HCT116 (cell line): Measurements from ENCODE around the gene CALM3. TPM values are rescaled to one million over a fixed set of nuclear protein-coding genes. Genes with fewer than 3 reads are reported as not detected.
A peak's percentile ranks its signal among the peaks of the same experiment; 100 is the strongest.

Source experiments
- ATAC-seq: fragments of 200-7000 bp; cut with Tn5 transposase; 2 replicates; pipeline ENCODE4 v1.9.1; 2020; ENCODE audit warnings: mild to moderate bottlenecking, moderate library complexity
- BruUV-seq: library from RNA; stranded (reverse); fragments of 400-500 nt; replicated peaks from 2 replicates; lab custom pipeline; 2021; lab: Mats Ljungman, UMichigan
- CTCF ChIA-PET: fragments of 300-600 bp; sonication (Branson Sonifier 250); formaldehyde crosslinking; loops from one replicate; lab custom pipeline; 2021; ENCODE audit warnings: antibody characterized with exemption; lab: Charles Lee
- POLR2A ChIA-PET: fragments of 300-600, 350-600 bp; sonication (Branson Sonifier 250); formaldehyde crosslinking; loops from one replicate; lab custom pipeline; 2021; ENCODE audit warnings: antibody characterized with exemption; lab: Charles Lee
- RAD21 ChIA-PET, 2 experiments: fragments of 300-600 bp; sonication (Branson Sonifier 250); formaldehyde crosslinking; loops; one replicate each; lab custom pipeline; 2023; ENCODE audit warnings: low total read pairs in 2 of 2; ENCODE audit not compliant: uncharacterized antibody in 2 of 2, unreplicated experiment in 2 of 2, low non-redundant PET in 1 of 2; lab: Charles Lee
- DNase-seq: peaks from one replicate; pipeline ENCODE4 v3.0.0-alpha.2; 2010; ENCODE audit warnings: low read depth, low spot score
- H2AFZ ChIP-seq: fragments of 200-600 bp; shearing (Covaris generic), sonication (generic); 2 replicates; pipeline ENCODE4 v1.6.1; 2017; ENCODE audit warnings: low read depth, mixed run types, mixed read lengths, antibody characterized with exemption, low read length; ENCODE audit not compliant: poor library complexity, severe bottlenecking
- H3K27ac ChIP-seq: 2 replicates; pipeline ENCODE4 v1.5.1; 2012; ENCODE audit warnings: low read depth, low read length
- H3K27me3 ChIP-seq: fragments of 200-600 bp; sonication (generic); 2 replicates; pipeline ENCODE4 v1.6.1; 2016; ENCODE audit warnings: mixed run types, low read length, mixed read lengths; ENCODE audit not compliant: insufficient read depth
- H3K36me3 ChIP-seq, 2 experiments: fragments of 200-500 bp in 1 of 2; fragments of 200-600 bp in 1 of 2; sonication (Bioruptor generic) in 1 of 2; sonication (generic) in 1 of 2; 2 replicates each; pipeline versions ENCODE4 v1.5.1 to v1.6.1; 2014 to 2016; ENCODE audit warnings: low read length in 2 of 2, inconsistent platforms in 1 of 2, mixed read lengths in 1 of 2, mixed run types in 1 of 2; ENCODE audit not compliant: insufficient read depth in 2 of 2, control insufficient read depth in 1 of 2
- H3K4me1 ChIP-seq, 2 experiments: fragments of 200-600 bp in 1 of 2; sonication (generic) in 1 of 2; 2 replicates each; pipeline versions ENCODE4 v1.5.1 to v1.6.1; 2012 to 2017; ENCODE audit warnings: low read length in 2 of 2, inconsistent platforms in 1 of 2, mild to moderate bottlenecking in 1 of 2, mixed read lengths in 1 of 2, mixed run types in 1 of 2, moderate library complexity in 1 of 2; ENCODE audit not compliant: insufficient read depth in 2 of 2, control insufficient read depth in 1 of 2
- H3K4me2 ChIP-seq: fragments of 200-600 bp; sonication (generic); 2 replicates; pipeline ENCODE4 v1.6.1; 2017; ENCODE audit warnings: mixed run types, low read length, mixed read lengths
- H3K4me3 ChIP-seq, 2 experiments: fragments of 200-600 bp in 1 of 2; sonication (generic) in 1 of 2; replicated peaks in 1 of 2; 2 replicates each; pipeline ENCODE4 v1.5.1; 2011 to 2016; ENCODE audit warnings: low read length in 2 of 2, control low read depth in 1 of 2, low read depth in 1 of 2, mild to moderate bottlenecking in 1 of 2, mixed read lengths in 1 of 2, mixed run types in 1 of 2
- H3K79me2 ChIP-seq: fragments of 200-600 bp; sonication (generic); 2 replicates; pipeline ENCODE4 v1.6.1; 2017; ENCODE audit warnings: mild to moderate bottlenecking, mixed run types, low read length, moderate library complexity, mixed read lengths; ENCODE audit not compliant: insufficient read depth
- H3K9ac ChIP-seq: fragments of 200-600 bp; sonication (generic); 2 replicates; pipeline ENCODE4 v1.6.1; 2016; ENCODE audit warnings: low read length, mixed read lengths
- H3K9me2 ChIP-seq: fragments of 200-600 bp; sonication (generic), shearing (Covaris generic); 2 replicates; pipeline ENCODE4 v1.6.1; 2017; ENCODE audit warnings: mixed run types, mild to moderate bottlenecking, moderate library complexity; ENCODE audit not compliant: insufficient read depth
- H3K9me3 ChIP-seq, 2 experiments: fragments of 200-500 bp in 1 of 2; fragments of 200-600 bp in 1 of 2; sonication (Bioruptor generic) in 1 of 2; sonication (generic) in 1 of 2; 2 replicates each; pipeline ENCODE4 v1.6.1; 2014 to 2017; ENCODE audit warnings: low read length in 2 of 2, mixed read lengths in 2 of 2, inconsistent platforms in 1 of 2, low read depth in 1 of 2, mild to moderate bottlenecking in 1 of 2, mixed run types in 1 of 2, moderate library complexity in 1 of 2; ENCODE audit not compliant: control insufficient read depth in 1 of 2, insufficient read depth in 1 of 2
- H4K20me1 ChIP-seq: fragments of 200-600 bp; sonication (generic), shearing (Covaris generic); 2 replicates; pipeline ENCODE4 v1.6.1; 2017; ENCODE audit warnings: mixed run types, mild to moderate bottlenecking, moderate library complexity; ENCODE audit not compliant: insufficient read depth
- EGR1 ChIP-seq: IDR thresholded peaks from 2 replicates; pipeline ENCODE4 v1.6.1; 2012; ENCODE audit warnings: low read depth
- ELF1 ChIP-seq: IDR thresholded peaks from 2 replicates; pipeline ENCODE4 v1.6.1; 2012; ENCODE audit warnings: low read depth, borderline replicate concordance
- FOSL1 ChIP-seq: IDR thresholded peaks from 2 replicates; pipeline ENCODE4 v1.6.1; 2012; ENCODE audit warnings: low read depth
- JUND ChIP-seq: IDR thresholded peaks from 2 replicates; pipeline ENCODE4 v1.6.1; 2012
- POLR2A ChIP-seq: IDR thresholded peaks from 2 replicates; pipeline ENCODE4 v1.7.0; 2011; ENCODE audit warnings: borderline replicate concordance; ENCODE audit not compliant: insufficient read depth, insufficient read length; ENCODE audit errors: extremely low read depth
- RAD21 ChIP-seq: IDR thresholded peaks from 2 replicates; pipeline ENCODE4 v1.6.1; 2012; ENCODE audit warnings: low read depth, mild to moderate bottlenecking
- SIN3A ChIP-seq: IDR thresholded peaks from 2 replicates; pipeline ENCODE4 v1.6.1; 2012; ENCODE audit warnings: low read depth
- SRF ChIP-seq: IDR thresholded peaks from 2 replicates; pipeline ENCODE4 v1.6.1; 2012; ENCODE audit warnings: low read depth
- TCF7L2 ChIP-seq: IDR thresholded peaks from 2 replicates; pipeline ENCODE4 v1.7.0; 2011; ENCODE audit warnings: borderline replicate concordance, inconsistent platforms; ENCODE audit not compliant: insufficient read depth, insufficient read length; ENCODE audit errors: extremely low read depth
- ZFX ChIP-seq: fragments of 450-650 bp; IDR thresholded peaks from 2 replicates; pipeline ENCODE4 v1.6.1; 2017
- ZNF274 ChIP-seq: fragments of 200-500 bp; sonication (Bioruptor generic); IDR thresholded peaks from 2 replicates; pipeline ENCODE4 v1.6.1; 2014; ENCODE audit warnings: mild to moderate bottlenecking, low read depth, low read length, inconsistent platforms
- intact Hi-C: fragments of 100-400 bp; cut with micrococcal nuclease; formaldehyde crosslinking; loops from 2 replicates; pipeline ENCODE4 v1.10.0; 2022
- total RNA-seq: library from RNA; stranded (reverse); gene quantifications from one replicate; pipeline ENCODE4 v1.2.1, GENCODE V29; 2021; ENCODE audit not compliant: unreplicated experiment
- TF ChIP-seq, protein P1 (sequence below): IDR thresholded peaks from 2 replicates; pipeline ENCODE4 v1.6.1; 2012
- TF ChIP-seq, protein P2 (sequence below), 3 experiments: fragments of 200-600 bp in 1 of 3; sonication (generic) in 1 of 3; IDR thresholded peaks in 2 of 3; conservative IDR thresholded peaks in 1 of 3; 2 replicates each; pipeline ENCODE4 v1.5.1; 2012 to 2017; ENCODE audit warnings: low read depth in 2 of 3, low read length in 2 of 3, antibody characterized with exemption in 1 of 3, borderline replicate concordance in 1 of 3, control low read depth in 1 of 3, mild to moderate bottlenecking in 1 of 3, mixed read lengths in 1 of 3, mixed run types in 1 of 3, moderate library complexity in 1 of 3; ENCODE audit not compliant: insufficient read depth in 1 of 3

CALM3 gene
- total RNA-seq, 1 experiment from 2014 or later: 335 TPM

DNA sequence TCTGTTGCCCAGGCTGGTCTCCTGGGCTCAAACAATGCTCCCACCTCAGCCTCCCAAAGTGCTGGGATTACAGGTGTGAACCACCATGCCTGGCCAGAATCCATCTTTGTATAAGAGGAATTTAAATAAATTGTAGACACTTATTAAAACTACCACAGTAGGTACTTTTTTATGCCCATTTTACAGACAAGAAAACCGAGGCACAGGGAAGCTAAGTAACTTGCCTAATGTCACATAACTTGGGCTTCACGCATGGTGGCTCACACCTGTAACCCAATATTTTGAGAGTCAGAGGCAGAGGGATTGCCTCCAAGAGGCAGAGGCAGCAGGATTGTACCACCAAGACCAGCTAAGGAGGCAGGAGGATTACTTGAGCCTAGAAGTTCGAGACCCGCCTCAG is 22.7 kb upstream of the CALM3 start:
- DNase-seq: no peak
- intact Hi-C loops: no loop called here
- Histone ChIP-seq H3K9me2 (no peaks in the 10 kb centered on the region), H3K4me1 (peaks cover 7 to 12% of the 10 kb centered on the region in 2 experiments), H3K4me2 (no peak overlapping the region), H2AFZ (no peak overlapping the region), H3K4me3 (no peak overlapping the region), H3K79me2 (no peaks in the 10 kb centered on the region), H3K9ac (no peak overlapping the region), H3K9me3 (no peaks in the 10 kb centered on the region), H3K36me3 (no peaks in the 10 kb centered on the region), H4K20me1 (no peaks in the 10 kb centered on the region), H3K27ac (no peak overlapping the region), H3K27me3 (no peaks in the 10 kb centered on the region)
- RAD21 ChIA-PET: no interaction called here
- CTCF ChIA-PET: interaction anchor here (1.7 kb wide), 1 partner anchor 22 kb away, joined by 6 read pairs; the partner anchor contains the start of gene CALM3
- no peak for ATAC-seq
- POLR2A ChIA-PET: no interaction called here
- BruUV-seq: no TSS peak
- TF ChIP-seq SRF (no peak), JUND (no peak), ZNF274 (no peak), TCF7L2 (no peak), ELF1 (no peak), FOSL1 (no peak), SIN3A (no peak), RAD21 (no peak), EGR1 (no peak), POLR2A (no peak)
- TF ChIP-seq, protein P1, sequence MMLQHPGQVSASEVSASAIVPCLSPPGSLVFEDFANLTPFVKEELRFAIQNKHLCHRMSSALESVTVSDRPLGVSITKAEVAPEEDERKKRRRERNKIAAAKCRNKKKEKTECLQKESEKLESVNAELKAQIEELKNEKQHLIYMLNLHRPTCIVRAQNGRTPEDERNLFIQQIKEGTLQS: no peak

DNA sequence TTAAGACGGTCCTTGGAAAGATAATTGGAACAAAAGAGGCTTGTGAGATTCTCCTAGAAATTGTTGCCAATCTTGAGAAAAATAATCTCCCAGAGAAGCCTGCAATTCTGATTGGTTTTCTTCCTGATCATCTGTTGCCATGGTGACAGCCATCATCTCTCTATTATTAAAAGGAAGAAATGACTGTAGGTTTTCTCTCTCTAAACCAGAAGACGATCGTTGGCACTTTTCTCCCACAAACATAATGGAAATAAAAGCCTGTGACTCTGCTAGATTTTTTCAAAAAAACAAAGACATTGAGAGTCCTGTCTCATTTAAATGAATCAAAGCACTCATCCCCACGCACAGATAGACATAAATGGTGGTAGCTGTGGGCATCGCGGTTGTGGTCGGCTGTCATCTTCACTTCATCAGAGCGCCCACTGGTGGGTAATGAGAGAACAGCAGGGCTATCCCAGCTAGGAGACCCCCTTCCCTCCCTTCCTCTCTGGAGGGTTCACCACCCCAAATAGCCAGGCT is 21.7 kb upstream of the CALM3 start:
- Histone ChIP-seq H3K9me2 (no peaks in the 10 kb centered on the region), H3K79me2 (no peaks in the 10 kb centered on the region), H4K20me1 (no peaks in the 10 kb centered on the region), H3K36me3 (no peaks in the 10 kb centered on the region), H3K4me2 (no peak overlapping the region), H3K27me3 (no peaks in the 10 kb centered on the region), H3K9ac (no peak overlapping the region), H3K4me1 (peaks cover 4% of the 10 kb centered on the region in 2 experiments), H2AFZ (no peak overlapping the region), H3K9me3 (no peaks in the 10 kb centered on the region), H3K4me3 (no peak overlapping the region), H3K27ac (no peak overlapping the region)
- no peak for DNase-seq
- ChIA-PET RAD21 (interaction anchor here in 1 of 2 experiments (1.5 kb wide), 1 partner anchor 49 kb away, joined by 4 read pairs; no protein-coding TSS in a partner anchor), CTCF (interaction anchor here (0.6 to 1.7 kb wide), 3 partner anchors 21 to 298 kb away, joined by 4 to 6 read pairs (median 4); partner anchors contain the start of gene CALM3), POLR2A (no interaction called here)
- peak; percentile 88 for ATAC-seq
- intact Hi-C loops: no loop called here
- no TSS peak for BruUV-seq
- TF ChIP-seq RAD21 (0 out of 2 replicates have a peak, but pooled peaks have one; percentile 16), ZFX (no peak)
- TF ChIP-seq, protein P2, sequence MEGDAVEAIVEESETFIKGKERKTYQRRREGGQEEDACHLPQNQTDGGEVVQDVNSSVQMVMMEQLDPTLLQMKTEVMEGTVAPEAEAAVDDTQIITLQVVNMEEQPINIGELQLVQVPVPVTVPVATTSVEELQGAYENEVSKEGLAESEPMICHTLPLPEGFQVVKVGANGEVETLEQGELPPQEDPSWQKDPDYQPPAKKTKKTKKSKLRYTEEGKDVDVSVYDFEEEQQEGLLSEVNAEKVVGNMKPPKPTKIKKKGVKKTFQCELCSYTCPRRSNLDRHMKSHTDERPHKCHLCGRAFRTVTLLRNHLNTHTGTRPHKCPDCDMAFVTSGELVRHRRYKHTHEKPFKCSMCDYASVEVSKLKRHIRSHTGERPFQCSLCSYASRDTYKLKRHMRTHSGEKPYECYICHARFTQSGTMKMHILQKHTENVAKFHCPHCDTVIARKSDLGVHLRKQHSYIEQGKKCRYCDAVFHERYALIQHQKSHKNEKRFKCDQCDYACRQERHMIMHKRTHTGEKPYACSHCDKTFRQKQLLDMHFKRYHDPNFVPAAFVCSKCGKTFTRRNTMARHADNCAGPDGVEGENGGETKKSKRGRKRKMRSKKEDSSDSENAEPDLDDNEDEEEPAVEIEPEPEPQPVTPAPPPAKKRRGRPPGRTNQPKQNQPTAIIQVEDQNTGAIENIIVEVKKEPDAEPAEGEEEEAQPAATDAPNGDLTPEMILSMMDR (IDR thresholded peaks at IDR 0.05 in 2 of 3, conservative IDR thresholded peaks at IDR 0.05 in 1 of 3; ENCODE audit: borderline replicate concordance in 1 of 3, insufficient read depth in 1 of 3, low read depth in 2 of 3, low read length in 2 of 3): peak; percentile 27 to 92 (median 89); a peak in 5 of 6 replicates
